ENCODE results near the gene CHAC2.

GRCh38 chr2:53737091-53737490 is 30.5 kb upstream of the CHAC2 start:
- TF ChIP-seq POLR2A (IDR thresholded peaks at IDR 0.05) (no peak), CTCF (IDR thresholded peaks at IDR 0.05) (no peak)
